T-helper 17 cell (primary cell): Measurements from ENCODE around the gene DENND6B. TPM values are rescaled to one million over a fixed set of nuclear protein-coding genes. Genes with fewer than 3 reads are reported as not detected.
"Not testable (repeated sequence)": the region's sequence is repeated elsewhere in the genome, so short reads cannot be mapped to it uniquely, and the experiment has no call there.

ENCODE experiments used
- ATAC-seq: fragments of 150-1000 bp; cut with Tn5 transposase; 2 replicates; pipeline ENCODE4 v1.10.0; 2021; ENCODE audit warnings: mild to moderate bottlenecking, moderate library complexity
- DNase-seq, 3 donors: peaks; one replicate each; pipeline versions ENCODE4 v3.0.0 to v3.0.0-alpha.2; 2020 to 2021
- H3K9me3 ChIP-seq: one replicate; pipeline ENCODE4 v1.7.0; 2013; ENCODE audit warnings: low read length, mild to moderate bottlenecking; ENCODE audit not compliant: control insufficient read depth, poor library complexity, severe bottlenecking
- H3K27ac Mint-ChIP-seq: one replicate; pipeline ENCODE4 v1.8.0; 2022; ENCODE audit warnings: mild to moderate bottlenecking, moderate library complexity, mixed read lengths
- H3K27me3 Mint-ChIP-seq: one replicate; pipeline ENCODE4 v1.8.0; 2022; ENCODE audit warnings: mixed read lengths
- H3K36me3 Mint-ChIP-seq: one replicate; pipeline ENCODE4 v1.8.0; 2022; ENCODE audit warnings: low read depth, mixed read lengths
- H3K4me1 Mint-ChIP-seq: one replicate; pipeline ENCODE4 v1.8.0; 2022; ENCODE audit warnings: mild to moderate bottlenecking, mixed read lengths
- H3K4me3 Mint-ChIP-seq: one replicate; pipeline ENCODE4 v1.8.0; 2022; ENCODE audit warnings: mild to moderate bottlenecking, moderate library complexity, mixed read lengths
- total RNA-seq, 4 donors: library from RNA in 2 of 4; stranded (reverse) in 2 of 4; gene quantifications; one replicate each; pipeline ENCODE4 v1.2.3 and lab custom pipeline; 2022 to 2026

Gene DENND6B
- total RNA-seq, 2 donors from 2014 or later, result 1.8 to 2.2 TPM

DNA sequence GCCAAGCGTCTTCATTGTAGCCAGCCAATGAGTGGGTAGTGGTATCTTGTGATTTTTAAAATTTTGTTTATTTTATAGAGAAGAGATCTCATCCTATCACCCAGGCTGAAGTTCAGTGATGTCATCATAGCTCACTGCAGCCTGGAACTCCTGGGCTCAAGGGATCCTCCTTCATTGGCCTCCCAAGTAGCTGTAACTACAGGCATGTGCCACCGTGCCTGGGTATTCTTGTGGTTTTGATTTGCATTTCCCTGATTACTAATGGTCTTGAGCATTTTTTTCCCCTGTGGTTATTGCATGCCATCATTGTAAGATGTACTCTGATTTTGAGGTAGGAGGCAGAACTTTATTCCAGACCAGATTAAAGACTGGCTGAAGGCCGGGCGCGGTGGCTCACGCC lies 2.4 kb upstream of the DENND6B start:
- Mint-ChIP-seq H3K27ac (no peak overlapping the region), H3K36me3 (no peaks in the 10 kb centered on the region), H3K4me1 (peaks cover 10% of the 10 kb centered on the region), H3K27me3 (peaks cover 12% of the 10 kb centered on the region), H3K4me3 (no peak overlapping the region)
- no peaks in the 10 kb centered on the region for H3K9me3 ChIP-seq
- ATAC-seq (no peak), DNase-seq (no peak)

DNA sequence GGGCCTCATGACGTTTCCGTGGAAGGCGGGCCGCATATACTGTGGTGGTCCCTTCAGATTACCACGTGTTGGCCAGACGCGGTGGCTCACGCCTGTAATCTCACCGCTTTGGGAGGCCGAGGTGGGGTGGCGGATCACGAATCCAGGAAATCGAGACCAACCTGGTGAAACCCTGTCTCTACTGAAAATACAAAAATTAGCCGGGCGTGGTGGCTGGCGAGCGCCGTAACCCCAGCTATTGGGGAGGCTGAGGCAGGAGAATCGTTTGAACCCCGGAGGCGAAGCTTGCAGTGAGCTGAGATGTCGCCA lies 853 bp upstream of the DENND6B start:
- no peaks in the 10 kb centered on the region for H3K9me3 ChIP-seq
- DNase-seq (no peak), ATAC-seq (no peak)
- Mint-ChIP-seq H3K27ac (no peak overlapping the region), H3K27me3 (peaks cover 12% of the 10 kb centered on the region), H3K36me3 (no peaks in the 10 kb centered on the region), H3K4me3 (peak overlapping the region; percentile 86), H3K4me1 (peaks cover 10% of the 10 kb centered on the region)

DNA sequence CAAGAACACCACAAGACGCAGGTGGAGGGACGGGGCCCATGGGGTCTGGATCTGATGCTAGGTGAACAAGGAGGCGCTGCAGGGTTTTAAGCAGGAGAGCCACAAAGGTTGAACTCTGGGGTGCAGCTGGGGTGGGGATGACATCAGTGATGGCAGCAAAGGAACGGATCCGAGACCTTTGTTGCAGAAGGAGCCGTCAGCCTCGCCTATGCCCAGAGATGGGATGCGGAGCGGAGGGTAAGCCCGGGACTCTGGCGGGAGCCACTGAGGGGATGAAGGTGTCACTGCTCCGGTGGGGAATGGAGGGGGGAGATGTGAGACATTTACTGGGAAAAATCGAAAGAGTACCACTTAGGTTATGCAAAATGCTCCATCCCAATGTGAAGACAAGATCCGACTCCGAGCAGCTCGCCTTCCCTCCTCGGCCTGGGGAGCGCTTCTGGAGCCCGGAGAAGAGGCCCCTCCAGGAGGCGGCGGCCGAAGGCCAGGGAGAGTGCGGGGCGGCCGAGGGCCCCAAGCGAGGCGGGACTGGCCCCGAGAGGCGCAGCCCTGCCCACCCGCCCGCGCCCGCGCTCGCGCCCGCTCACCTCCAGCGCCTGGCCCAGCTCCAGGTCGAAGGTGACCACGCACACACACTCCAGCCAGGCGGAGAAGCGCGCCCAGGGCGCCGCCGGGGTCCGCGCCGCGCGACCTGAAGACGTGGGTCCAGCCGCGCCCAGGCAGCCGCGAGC lies 422 bp downstream of the DENND6B start:
- peak overlapping the region; percentile 56 for H3K27ac Mint-ChIP-seq
- peaks cover 10% of the 10 kb centered on the region for H3K4me1 Mint-ChIP-seq
- peaks cover 12% of the 10 kb centered on the region for H3K27me3 Mint-ChIP-seq
- no peaks in the 10 kb centered on the region for H3K9me3 ChIP-seq
- H3K36me3 Mint-ChIP-seq, result no peaks in the 10 kb centered on the region
- DNase-seq, result no peak
- no peak for ATAC-seq
- H3K4me3 Mint-ChIP-seq, result peak overlapping the region; percentile 90

DNA sequence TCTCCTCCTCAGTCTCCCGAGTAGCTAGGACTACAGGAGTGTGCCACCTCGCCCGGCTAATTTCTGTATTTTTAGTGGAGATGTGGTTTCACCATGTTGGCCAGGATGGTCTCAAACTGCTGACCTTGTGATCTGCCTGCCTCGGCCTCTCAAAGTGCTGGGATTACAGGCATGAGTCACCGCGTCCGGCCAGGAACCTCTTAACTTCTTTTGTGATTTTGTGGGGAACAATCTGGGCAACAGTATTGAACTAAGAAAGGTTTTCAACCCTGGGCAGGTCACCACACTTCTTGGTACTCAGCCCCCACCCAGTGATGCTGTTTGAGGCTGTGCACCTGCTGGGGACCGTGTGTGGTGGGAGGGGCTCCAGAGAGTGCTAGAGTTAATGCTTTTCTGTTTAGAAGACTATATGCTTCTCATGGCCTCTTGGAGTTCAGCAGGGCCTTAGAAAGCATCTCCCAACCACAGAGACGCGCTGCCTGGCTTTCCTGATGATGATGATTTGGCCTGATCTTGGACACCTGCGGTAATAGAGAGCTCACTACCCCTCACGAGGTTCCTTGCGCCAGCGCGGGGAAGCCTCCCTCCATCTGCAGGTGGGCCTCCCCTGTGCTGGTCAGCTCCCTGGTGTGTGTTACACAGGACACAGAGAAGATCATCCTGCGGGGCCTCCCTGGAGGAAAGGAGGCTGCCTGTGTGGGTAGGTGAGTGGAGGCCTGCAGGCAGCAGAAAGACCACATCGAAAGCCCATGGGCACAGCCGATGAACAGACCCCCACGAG lies 1.2 kb downstream of the DENND6B start:
- H3K4me1 Mint-ChIP-seq, result peaks cover 8% of the 10 kb centered on the region
- no peak for ATAC-seq
- H3K4me3 Mint-ChIP-seq, result peak overlapping the region; percentile 90
- H3K36me3 Mint-ChIP-seq, result no peaks in the 10 kb centered on the region
- no peaks in the 10 kb centered on the region for H3K9me3 ChIP-seq
- DNase-seq, result no peak
- H3K27me3 Mint-ChIP-seq, result peaks cover 7% of the 10 kb centered on the region
- H3K27ac Mint-ChIP-seq, result peak overlapping the region; percentile 56

DNA sequence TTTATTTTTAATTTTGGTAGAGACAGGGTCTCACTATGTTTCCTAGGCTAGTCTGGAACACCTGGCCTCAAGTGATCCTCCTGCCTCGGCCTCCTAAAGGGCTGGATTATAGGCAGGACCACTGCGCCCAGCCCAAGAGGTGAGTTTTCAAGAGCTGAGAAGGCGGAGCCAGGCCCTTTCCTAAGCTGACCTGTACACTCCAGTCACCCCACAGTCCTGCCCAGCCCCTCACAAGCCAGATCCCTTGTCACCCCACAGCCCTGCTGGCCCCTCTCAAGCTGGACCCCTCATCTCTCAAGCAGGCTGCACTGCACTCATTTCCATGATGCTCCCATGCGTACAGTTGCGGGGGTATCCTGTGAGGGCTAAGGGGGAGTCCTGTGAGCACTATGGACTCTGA lies 2.9 kb downstream of the DENND6B start:
- Mint-ChIP-seq H3K27me3 (peaks cover 7% of the 10 kb centered on the region), H3K4me3 (no peak overlapping the region), H3K36me3 (no peaks in the 10 kb centered on the region), H3K27ac (no peak overlapping the region), H3K4me1 (peaks cover 8% of the 10 kb centered on the region)
- DNase-seq, result no peak
- no peaks in the 10 kb centered on the region for H3K9me3 ChIP-seq
- ATAC-seq, result no peak

DNA sequence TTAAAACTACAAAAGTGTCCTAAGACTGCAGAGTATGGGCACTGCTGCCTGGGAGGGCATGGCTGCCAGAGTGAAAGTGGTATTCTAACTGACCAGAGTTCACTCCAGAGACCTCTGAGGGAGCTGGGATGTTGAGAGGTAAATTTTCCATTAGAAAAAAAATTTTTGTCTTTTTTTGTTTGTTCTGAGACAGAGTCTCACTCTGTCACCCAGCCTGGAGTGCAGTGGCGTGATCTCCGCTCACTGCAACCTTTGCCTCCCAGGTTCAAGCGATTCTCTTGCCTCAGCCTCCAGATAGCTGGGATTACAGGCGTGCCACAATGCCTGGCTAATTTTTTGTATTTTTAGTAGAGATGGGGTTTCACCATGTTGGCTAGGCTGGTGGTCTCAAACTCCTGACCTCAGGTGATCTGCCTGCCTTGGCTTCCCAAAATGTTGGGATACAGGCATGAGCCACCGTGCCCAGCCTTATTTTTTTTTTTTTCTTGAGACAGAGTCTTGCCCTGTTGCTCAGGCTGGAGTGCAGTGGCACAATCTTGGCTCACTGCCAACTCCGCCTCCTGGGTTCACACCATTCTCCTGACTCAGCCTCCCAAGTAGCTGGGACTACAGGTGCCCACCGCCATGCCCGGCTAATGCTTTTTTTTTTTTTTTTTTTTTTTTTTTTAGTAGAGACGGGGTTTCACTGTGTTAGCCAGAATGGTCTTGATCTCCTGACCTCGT lies 4.3 kb downstream of the DENND6B start:
- not testable (repeated sequence) for ATAC-seq

DNA sequence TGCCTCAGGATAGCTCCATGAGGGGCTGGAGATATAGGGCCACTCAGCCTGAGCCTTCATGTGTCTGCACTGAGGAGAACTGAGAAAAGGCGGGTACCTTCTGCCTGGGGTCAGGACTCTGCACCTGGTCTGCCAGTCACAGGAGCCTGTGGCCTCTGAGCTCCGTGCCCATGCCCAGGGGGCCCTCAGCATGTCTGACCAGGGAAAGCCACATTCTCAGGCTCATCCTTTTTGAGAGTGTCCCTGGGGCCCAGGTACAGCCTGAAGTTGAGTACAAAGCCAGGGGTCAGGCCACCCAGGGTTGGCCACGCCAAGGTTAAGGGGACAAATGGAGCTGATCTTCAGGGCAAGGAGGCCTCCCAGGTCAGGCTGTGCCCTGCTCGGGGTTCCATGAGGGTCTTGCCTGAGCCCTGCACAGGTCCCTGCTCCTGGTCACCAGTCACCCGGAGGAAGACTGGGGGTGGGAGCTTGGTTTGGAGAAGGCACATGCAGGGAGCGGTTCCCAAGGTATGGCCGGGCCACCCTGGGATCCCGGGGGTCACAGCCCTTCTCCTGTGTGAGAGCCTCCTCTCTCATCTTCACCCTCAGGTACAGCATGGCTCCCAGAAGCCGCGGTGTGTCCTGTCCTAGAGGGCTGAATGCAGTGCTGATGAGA lies 6.0 kb downstream of the DENND6B start:
- Mint-ChIP-seq H3K27me3 (peaks cover 3% of the 10 kb centered on the region), H3K36me3 (no peaks in the 10 kb centered on the region), H3K4me3 (no peak overlapping the region), H3K4me1 (peaks cover under 1% of the 10 kb centered on the region), H3K27ac (no peak overlapping the region)
- DNase-seq (no peak), ATAC-seq (no peak)
- H3K9me3 ChIP-seq, result no peaks in the 10 kb centered on the region

More for the DNA sequence above, 4.3 kb downstream of the DENND6B start:
- not testable (repeated sequence) for H3K9me3 ChIP-seq, H3K27me3 Mint-ChIP-seq, DNase-seq, H3K36me3 Mint-ChIP-seq, H3K27ac Mint-ChIP-seq, H3K4me3 Mint-ChIP-seq, H3K4me1 Mint-ChIP-seq

DNA sequence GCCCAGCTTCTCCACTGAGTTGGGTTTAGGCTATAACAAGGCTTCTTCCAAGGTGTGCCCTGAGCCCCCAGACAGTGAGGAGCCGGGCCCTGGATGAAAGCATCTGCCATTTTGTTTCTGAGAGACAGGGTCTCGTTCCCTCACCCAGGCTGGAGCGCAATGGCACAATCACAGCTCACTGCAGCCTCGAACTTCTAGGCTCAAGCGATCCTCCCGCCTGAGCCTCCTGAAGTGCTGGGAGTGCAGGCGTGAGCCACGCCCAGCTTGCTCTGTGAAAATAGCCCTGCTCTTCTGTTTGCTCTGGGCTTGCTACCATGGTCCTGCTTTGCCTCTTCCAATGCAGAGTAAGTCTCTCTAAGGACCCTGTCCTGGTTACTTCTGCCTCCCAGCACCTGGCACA lies 6.7 kb downstream of the DENND6B start:
- DNase-seq (no peak), ATAC-seq (no peak)
- Mint-ChIP-seq H3K27ac (no peak overlapping the region), H3K27me3 (no peaks in the 10 kb centered on the region), H3K4me3 (no peak overlapping the region), H3K4me1 (peaks cover 3% of the 10 kb centered on the region), H3K36me3 (no peaks in the 10 kb centered on the region)
- no peaks in the 10 kb centered on the region for H3K9me3 ChIP-seq

DNA sequence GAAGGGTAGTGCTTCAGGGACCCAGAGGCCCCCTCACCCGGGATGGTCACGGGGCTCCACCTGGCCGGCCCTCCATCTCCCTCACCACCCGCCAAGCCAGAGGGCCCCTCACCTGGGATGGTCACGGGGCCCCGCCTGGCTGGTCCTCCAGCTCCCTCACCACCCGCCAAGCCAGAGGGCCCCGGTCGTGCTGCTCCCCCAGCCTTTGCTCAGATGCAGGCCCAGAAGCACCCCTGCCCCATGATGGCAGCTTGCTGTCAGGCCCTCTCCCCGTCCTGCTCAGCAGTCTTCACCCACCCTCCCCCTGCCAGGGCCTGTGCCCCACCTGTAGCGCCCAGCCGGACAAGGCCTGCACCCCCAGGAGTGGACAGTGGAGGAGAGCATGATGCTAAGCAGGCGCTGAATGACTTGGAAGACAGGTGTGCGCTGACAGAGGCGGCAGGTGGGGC lies 7.3 kb downstream of the DENND6B start:
- ATAC-seq (no peak), DNase-seq (no peak)
- no peaks in the 10 kb centered on the region for H3K9me3 ChIP-seq
- H3K27ac Mint-ChIP-seq, result no peak overlapping the region
- no peaks in the 10 kb centered on the region for H3K27me3 Mint-ChIP-seq
- H3K4me1 Mint-ChIP-seq, result peaks cover 3% of the 10 kb centered on the region
- H3K36me3 Mint-ChIP-seq, result no peaks in the 10 kb centered on the region
- H3K4me3 Mint-ChIP-seq, result no peak overlapping the region

DNA sequence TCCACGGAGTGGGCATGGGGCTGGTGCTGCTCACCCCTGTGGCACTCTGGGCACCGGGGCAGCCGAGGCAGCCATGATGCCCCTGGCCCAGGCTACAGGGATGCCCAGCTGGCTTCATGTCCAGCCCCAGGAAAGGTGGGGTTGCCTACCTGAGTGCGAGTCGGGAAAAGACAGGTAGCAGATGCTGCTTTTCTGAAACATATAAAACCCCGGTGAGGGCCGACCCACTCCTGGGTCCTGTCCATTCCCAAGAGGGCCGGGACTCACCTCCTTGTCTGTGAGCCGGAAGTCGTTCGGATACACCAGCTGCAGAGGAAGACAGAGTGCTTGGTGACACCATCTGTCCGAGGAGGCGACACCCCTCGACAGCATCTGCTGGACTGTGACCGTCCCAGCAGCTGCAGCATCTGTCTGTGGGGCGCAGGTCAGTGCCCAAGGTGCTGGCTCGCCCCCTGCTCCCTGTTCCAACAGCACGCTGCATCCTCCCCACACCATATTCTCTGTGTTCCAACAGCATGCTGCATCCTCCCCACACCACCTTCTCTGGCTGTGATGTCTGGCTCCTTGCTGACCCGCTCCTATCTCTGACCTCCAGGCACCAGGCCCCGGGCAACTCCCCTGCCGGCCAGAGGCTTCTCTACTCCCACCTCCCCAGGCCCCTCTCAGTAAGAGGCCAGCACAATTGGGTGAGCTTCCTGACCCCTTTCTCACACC lies 8.0 kb downstream of the DENND6B start:
- Mint-ChIP-seq H3K27ac (no peak overlapping the region), H3K4me3 (no peak overlapping the region), H3K4me1 (peaks cover 8% of the 10 kb centered on the region), H3K27me3 (no peaks in the 10 kb centered on the region), H3K36me3 (no peaks in the 10 kb centered on the region)
- no peak for ATAC-seq
- DNase-seq, result no peak
- no peaks in the 10 kb centered on the region for H3K9me3 ChIP-seq

DNA sequence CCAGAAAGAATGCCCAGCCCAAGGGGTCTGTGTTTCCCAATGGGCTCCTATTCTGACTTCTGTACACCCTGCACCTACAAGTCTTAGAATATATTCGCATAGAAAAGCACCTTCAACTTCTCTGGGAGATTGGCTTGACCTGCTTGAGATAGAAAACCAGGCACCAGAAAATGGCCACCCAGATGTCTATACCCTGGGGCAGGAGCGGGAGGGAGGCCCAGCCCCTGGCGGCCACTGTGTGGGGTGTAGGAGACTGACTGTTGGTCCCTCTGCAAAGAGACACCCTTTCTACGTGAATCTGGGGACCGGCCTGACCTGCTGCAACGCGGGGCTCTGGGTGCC lies 8.5 kb downstream of the DENND6B start:
- Mint-ChIP-seq H3K27ac (no peak overlapping the region), H3K27me3 (no peaks in the 10 kb centered on the region), H3K36me3 (no peaks in the 10 kb centered on the region), H3K4me3 (no peak overlapping the region), H3K4me1 (peaks cover 8% of the 10 kb centered on the region)
- no peaks in the 10 kb centered on the region for H3K9me3 ChIP-seq
- ATAC-seq (no peak), DNase-seq (no peak)

DNA sequence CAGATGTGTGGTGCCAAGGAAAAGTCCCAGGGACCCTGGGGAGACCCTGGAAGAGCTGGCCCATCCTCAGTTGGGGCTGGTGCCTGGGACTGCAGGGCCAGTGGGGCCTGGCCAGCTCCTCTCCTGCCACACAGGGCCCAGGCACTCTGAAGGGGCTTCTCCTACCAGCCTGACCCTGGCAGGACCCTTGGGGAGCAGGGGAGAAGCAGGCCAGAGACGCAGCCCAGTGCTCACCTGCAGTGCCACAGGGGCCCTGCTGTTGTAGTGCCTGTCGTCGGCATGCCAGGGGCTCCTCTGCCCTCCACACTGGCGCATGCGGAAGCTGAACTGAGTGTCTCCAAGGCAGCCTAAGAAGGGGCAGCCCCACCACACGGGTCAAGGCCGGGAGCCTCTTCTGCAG lies 9.1 kb downstream of the DENND6B start:
- DNase-seq, result no peak
- peaks cover 8% of the 10 kb centered on the region for H3K4me1 Mint-ChIP-seq

DNA sequence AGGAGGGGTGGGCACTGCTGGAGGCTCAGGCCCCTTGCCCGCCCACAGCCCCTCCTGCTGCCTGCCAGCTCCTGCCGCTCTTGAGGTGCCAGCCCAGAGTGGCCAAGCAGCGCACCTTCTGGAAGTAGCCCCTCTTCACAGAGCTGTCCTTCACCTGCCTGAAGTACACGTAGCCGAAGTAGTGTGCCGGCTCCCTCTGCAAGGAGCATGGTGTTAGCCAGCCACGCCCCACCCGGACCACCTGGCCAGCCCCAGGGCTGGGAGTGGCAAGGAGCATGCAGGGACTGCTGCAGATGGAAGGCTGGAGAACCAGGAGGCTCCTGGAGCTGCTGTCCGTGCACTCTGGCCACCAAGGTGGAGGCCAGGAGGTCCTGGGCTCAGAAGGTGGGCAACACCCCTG lies 9.6 kb downstream of the DENND6B start:
- ATAC-seq, result no peak
- H3K4me3 Mint-ChIP-seq, result no peak overlapping the region
- H3K27me3 Mint-ChIP-seq, result no peaks in the 10 kb centered on the region
- no peak for DNase-seq
- no peak overlapping the region for H3K27ac Mint-ChIP-seq
- H3K4me1 Mint-ChIP-seq, result peaks cover 8% of the 10 kb centered on the region
- no peaks in the 10 kb centered on the region for H3K36me3 Mint-ChIP-seq
- H3K9me3 ChIP-seq, result no peaks in the 10 kb centered on the region

More for the DNA sequence above, 9.1 kb downstream of the DENND6B start:
- no peak for ATAC-seq
- Mint-ChIP-seq H3K27me3 (no peaks in the 10 kb centered on the region), H3K27ac (no peak overlapping the region), H3K4me3 (no peak overlapping the region), H3K36me3 (no peaks in the 10 kb centered on the region)
- H3K9me3 ChIP-seq, result no peaks in the 10 kb centered on the region
